ENCODE data around the gene PLCB1.
A peak's percentile ranks its signal among the peaks of the same experiment; 100 is the strongest.

PLCB1 gene

DNA sequence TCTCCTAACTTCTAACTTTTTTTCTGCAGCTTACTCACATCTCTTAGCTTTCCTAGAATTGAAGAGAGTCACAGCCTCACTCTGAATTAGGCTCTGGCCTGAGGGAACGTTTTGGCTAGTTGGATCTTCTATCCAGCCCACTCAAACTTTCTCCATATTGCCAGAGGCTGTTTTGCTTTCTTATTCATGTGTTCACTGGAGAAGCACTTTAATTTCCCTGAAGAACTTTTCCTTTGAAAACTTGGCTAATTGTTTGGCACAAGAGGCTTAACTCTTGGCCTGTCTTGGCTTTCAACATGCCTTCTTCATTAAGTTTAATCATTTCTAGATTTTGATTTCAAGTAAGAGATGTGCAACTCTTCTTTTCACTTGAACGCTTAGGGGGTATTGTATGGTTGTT, 798.7 kb downstream of the PLCB1 start:
- TF ChIP-seq, protein P1, sequence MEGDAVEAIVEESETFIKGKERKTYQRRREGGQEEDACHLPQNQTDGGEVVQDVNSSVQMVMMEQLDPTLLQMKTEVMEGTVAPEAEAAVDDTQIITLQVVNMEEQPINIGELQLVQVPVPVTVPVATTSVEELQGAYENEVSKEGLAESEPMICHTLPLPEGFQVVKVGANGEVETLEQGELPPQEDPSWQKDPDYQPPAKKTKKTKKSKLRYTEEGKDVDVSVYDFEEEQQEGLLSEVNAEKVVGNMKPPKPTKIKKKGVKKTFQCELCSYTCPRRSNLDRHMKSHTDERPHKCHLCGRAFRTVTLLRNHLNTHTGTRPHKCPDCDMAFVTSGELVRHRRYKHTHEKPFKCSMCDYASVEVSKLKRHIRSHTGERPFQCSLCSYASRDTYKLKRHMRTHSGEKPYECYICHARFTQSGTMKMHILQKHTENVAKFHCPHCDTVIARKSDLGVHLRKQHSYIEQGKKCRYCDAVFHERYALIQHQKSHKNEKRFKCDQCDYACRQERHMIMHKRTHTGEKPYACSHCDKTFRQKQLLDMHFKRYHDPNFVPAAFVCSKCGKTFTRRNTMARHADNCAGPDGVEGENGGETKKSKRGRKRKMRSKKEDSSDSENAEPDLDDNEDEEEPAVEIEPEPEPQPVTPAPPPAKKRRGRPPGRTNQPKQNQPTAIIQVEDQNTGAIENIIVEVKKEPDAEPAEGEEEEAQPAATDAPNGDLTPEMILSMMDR (IDR thresholded peaks at IDR 0.05; ENCODE audit: low read depth, low read length, missing control alignments), result no peak
- no peak for DNase-seq (ENCODE audit: low read depth)
- in situ Hi-C loops (cut with HindIII; ENCODE audit: low sequenced_read_pairs), result no loop called here
- H3K4me3 ChIP-seq (ENCODE audit: low read depth, low read length), result no peak overlapping the region

DNA sequence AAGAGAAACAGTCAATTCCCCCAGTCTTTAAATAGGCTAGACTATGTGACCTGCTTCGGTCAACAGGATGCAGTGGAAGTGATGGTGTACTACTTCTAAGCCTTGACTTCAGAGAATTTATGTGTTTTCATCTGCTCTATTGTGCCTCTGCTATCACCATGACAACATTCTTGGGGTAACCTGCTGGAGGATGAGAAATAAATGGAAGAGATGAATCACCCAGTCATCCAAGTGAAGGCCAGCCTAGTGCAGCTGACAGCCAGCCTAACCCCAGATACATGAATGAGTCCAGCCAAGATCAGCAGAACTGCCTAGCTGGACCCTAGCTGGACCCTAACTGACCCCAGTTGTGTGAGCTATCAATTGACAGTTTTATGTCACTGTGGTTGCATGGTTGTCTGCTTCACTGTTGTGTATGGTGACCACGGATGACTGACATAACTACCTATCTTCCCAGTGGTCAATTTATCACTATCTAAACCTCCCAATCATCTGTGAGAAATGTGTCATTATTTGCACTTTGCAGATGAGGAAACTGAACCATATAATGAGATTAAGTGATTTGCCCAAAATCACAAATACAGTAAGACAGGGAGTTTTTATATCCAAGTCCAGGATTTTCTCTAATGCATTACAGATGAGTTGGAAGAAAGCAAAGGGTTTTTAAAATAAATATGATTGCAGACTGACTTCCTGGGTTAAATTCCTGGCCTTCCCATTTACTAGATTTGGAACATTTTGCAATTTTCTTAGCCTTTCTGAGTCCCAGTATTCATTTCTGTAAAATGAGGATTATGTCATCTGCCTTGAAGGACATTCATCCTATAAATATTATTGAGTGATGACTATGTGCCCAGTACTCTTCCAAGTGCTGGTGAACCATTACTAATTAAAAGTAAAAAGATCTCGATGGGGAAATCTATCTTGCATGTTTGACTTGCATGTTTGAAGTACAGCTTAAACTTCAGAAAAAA, 800.4 kb downstream of the PLCB1 start:
- TF ChIP-seq, protein P1 (IDR thresholded peaks at IDR 0.05; ENCODE audit: low read depth, low read length, missing control alignments), result no peak
- in situ Hi-C loops (cut with HindIII; ENCODE audit: low sequenced_read_pairs), result no loop called here
- peak; percentile 15 for DNase-seq (ENCODE audit: low read depth)
- no peak overlapping the region for H3K4me3 ChIP-seq (ENCODE audit: low read depth, low read length)

DNA sequence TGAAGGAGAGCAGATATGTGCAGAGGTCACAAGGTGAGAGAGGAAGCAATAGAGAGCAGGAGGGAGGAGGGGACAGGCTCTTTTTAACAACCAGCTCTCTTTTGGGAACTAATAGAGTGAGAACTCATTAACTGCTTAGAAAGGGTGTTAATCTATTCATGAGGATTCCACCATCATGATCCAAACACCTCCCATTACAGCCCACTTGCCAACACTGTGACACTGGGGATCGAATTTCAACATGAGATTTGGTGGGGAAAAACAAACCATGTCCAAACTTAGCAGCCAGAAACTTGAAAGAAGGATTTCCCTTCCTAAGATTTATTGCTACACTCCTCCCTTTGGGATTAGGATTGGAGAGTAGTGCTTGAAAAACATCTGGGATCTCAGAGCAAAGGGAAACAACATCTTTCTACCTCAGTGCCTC, 801.3 kb downstream of the PLCB1 start:
- in situ Hi-C loops (cut with HindIII; ENCODE audit: low sequenced_read_pairs), result no loop called here
- no peak overlapping the region for H3K4me3 ChIP-seq (ENCODE audit: low read depth, low read length)
- no peak for DNase-seq (ENCODE audit: low read depth)
- TF ChIP-seq, protein P1 (IDR thresholded peaks at IDR 0.05; ENCODE audit: low read depth, low read length, missing control alignments), result no peak

DNA sequence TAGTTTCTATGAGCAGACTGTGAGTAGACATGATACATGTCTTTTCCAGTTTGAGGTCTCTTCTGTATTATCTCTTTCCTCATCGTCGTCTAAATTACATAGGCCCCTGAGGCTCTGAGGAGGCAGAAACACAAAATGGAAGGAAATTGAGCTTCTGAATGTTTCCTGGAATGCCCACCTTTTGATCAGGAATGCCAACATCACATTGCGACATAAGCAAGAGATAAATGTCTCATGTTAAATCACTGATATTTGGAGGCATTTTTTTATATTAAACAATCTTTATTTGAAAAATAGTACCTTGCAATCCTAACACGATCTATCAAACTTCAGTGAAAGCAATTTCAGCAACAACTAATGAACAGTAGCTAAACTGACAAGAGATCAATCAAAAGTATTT, 802.3 kb downstream of the PLCB1 start:
- in situ Hi-C loops (cut with HindIII; ENCODE audit: low sequenced_read_pairs), result no loop called here
- H3K4me3 ChIP-seq (ENCODE audit: low read depth, low read length), result no peak overlapping the region
- no peak for DNase-seq (ENCODE audit: low read depth)
- TF ChIP-seq, protein P1 (IDR thresholded peaks at IDR 0.05; ENCODE audit: low read depth, low read length, missing control alignments), result no peak
